ENCODE data around the gene LGALS9.

- TF ChIP-seq POLR2AphosphoS5 (IDR thresholded peaks at IDR 0.05) (no peak), POLR2A (IDR thresholded peaks at IDR 0.05) (no peak), CTCF (IDR thresholded peaks at IDR 0.05) (no peak), EP300 (IDR thresholded peaks at IDR 0.05) (no peak)
Measured at GRCh38 chr17:27677191-27677590, 46.2 kb downstream of the LGALS9 start.
